Measurements from ENCODE around the gene SAV1.

DNA sequence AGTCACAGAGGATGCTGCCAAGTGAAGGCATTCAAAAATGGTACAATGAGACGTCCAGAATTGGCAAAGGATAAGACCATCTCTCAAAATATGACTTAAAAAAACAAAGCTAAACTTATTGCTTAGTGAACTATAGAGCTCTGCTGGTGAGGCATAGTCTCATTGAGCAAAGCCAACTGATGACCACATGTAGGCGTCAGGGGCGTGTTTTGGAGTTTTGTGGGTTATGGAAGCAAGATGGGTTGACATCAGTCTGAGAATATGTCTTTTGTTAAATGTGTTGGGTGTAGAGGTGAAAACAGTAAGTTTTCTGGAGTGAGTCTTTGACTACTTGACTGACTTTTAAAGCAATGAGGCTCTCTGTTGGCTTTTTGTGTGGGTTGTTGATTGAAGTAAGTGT is 60.9 kb downstream of the SAV1 start:
- TF ChIP-seq EZH2 (IDR thresholded peaks at IDR 0.05; ENCODE audit: borderline replicate concordance, insufficient read depth, low read depth, low read length, poor library complexity, severe bottlenecking) = no peak
- TF ChIP-seq, protein P1, sequence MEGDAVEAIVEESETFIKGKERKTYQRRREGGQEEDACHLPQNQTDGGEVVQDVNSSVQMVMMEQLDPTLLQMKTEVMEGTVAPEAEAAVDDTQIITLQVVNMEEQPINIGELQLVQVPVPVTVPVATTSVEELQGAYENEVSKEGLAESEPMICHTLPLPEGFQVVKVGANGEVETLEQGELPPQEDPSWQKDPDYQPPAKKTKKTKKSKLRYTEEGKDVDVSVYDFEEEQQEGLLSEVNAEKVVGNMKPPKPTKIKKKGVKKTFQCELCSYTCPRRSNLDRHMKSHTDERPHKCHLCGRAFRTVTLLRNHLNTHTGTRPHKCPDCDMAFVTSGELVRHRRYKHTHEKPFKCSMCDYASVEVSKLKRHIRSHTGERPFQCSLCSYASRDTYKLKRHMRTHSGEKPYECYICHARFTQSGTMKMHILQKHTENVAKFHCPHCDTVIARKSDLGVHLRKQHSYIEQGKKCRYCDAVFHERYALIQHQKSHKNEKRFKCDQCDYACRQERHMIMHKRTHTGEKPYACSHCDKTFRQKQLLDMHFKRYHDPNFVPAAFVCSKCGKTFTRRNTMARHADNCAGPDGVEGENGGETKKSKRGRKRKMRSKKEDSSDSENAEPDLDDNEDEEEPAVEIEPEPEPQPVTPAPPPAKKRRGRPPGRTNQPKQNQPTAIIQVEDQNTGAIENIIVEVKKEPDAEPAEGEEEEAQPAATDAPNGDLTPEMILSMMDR (IDR thresholded peaks at IDR 0.05) = no peak
